Stimulated activated CD8-positive, alpha-beta memory T cell treated with anti-CD3 and anti-CD28 coated beads, Interleukin-15, amount 100 ng/mL, for 24 hours (primary cell): ENCODE data around the gene LTBP2.
"Not testable (repeated sequence)": the region's sequence is repeated elsewhere in the genome, so short reads cannot be mapped to it uniquely, and the experiment has no call there.

Source experiments
- DNase-seq: peaks from one replicate; pipeline ENCODE4 v3.0.0-alpha.2; 2020; ENCODE audit warnings: low read depth

LTBP2 gene

DNA sequence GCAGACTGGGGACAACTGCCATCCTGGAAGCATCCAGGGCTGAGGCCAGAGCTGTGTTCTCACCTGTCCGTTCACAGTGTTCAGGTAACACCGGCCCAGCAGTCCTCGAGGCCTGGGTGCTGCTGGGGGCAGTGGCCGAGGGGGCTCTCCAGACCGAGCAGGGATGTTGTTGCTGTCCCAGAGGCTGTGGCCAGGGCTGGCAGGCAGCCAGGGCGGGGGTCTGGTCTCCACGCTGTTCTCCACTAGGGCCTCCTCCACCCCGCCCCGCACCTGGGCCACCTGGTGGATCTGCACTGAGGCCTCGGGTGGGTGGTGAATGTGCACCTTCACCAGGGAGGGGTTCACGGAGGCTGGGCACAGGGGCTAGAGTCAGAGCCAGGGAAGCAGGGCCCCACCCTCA, 61.0 kb downstream of the LTBP2 start:
- no peak for DNase-seq

DNA sequence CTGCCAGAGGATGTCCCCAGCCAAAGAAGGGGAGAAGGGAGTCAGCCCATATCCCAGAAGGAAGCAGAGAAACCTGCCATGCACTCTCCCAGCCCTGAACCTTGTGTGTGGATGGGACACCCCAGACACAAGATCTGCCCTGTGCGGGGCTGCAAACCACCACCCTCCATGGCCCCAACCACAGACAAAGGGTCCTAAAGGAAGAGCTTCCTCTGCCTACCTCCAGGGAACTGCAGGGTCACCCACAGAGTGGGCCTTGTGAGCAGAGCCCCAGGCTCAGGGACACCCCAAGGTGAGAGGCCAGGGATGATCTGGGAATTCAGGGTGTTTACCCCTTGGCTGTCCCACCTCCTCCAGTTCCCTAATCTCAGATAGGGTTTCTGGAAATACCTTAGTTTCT, 62.0 kb downstream of the LTBP2 start:
- no peak for DNase-seq

DNA sequence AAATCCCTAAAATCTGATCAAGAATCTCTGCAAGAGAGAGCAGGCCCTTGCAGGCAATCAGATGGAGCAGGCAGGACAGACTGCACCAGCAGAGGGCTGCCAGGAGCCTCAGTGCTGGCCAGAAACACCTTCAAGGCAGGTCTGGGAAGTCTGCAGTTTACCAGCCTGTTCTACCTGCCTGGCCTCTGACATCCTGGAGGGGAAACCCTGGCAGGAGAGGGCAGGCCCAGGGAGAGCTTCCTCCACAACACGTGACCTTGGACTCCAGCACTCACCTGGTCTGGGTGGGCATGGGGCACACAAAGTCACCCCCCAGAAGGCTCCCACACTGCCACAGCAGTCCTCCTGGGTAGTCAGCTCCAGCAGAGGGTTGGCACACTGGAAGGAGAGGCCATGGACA, 62.4 kb downstream of the LTBP2 start:
- no peak for DNase-seq

- no peak for DNase-seq
Measured at GRCh38 chr14:74548881-74549280, 63.2 kb downstream of the LTBP2 start.

DNA sequence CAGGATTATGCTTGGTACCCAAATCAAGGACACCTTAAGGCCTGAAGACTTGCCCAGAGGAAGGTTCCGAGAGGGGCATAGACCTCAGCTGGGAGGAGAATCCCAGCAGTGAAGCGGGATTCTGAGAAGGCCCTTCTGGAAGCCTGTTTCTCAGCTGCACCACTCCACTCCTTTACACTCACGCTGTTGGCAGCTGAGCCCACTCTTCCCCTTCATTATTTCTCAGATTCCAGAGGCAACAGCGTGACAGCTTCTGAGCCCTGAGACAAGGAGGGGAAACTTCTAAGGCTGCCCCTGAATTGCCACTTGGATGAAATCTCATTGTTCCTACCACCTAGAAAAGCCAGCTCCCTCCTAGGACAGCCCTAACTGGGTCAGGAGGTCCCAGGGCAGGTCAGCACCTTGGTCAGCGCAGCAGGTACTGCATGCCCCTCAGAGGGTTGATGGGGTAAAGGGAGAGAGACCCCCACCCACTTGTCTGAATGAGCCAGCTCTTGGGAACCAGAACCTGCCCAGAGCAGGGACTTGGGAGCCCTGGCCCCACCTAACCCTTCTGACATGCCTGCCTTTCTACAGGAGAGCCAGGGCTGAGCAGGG, 64.6 kb downstream of the LTBP2 start:
- DNase-seq: no peak

- DNase-seq: no peak
Measured at GRCh38 chr14:74546416-74546815, 65.6 kb downstream of the LTBP2 start.

DNA sequence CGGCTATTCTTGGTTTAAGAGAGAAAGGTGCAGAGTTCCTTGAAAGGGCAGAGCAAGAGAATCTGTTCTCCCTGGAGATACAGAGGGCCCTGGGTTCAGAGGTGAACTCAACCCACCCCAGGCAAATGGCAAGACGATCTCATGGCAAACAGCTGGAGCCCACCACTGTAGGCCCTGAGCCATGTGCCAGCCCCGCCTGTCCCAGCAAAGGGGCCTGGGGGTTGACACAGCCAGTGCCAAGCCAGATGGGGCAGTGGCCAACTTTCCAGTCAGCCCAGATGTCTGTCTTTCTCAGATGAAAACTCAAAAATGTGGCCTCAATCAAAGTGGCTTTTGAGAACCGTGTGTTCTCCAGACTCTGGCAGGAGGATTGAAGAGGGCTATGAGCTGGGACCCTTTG, 66.7 kb downstream of the LTBP2 start:
- no peak for DNase-seq

- DNase-seq: no peak
Measured at GRCh38 chr14:74543771-74544438, 68.1 kb downstream of the LTBP2 start.

- DNase-seq: no peak
Measured at GRCh38 chr14:74542056-74542685, 69.9 kb downstream of the LTBP2 start.

- no peak for DNase-seq
Measured at GRCh38 chr14:74541225-74541624, 70.8 kb downstream of the LTBP2 start.

GRCh38 chr14:74539503-74539902, 72.5 kb downstream of the LTBP2 start:
- no peak for DNase-seq

DNA sequence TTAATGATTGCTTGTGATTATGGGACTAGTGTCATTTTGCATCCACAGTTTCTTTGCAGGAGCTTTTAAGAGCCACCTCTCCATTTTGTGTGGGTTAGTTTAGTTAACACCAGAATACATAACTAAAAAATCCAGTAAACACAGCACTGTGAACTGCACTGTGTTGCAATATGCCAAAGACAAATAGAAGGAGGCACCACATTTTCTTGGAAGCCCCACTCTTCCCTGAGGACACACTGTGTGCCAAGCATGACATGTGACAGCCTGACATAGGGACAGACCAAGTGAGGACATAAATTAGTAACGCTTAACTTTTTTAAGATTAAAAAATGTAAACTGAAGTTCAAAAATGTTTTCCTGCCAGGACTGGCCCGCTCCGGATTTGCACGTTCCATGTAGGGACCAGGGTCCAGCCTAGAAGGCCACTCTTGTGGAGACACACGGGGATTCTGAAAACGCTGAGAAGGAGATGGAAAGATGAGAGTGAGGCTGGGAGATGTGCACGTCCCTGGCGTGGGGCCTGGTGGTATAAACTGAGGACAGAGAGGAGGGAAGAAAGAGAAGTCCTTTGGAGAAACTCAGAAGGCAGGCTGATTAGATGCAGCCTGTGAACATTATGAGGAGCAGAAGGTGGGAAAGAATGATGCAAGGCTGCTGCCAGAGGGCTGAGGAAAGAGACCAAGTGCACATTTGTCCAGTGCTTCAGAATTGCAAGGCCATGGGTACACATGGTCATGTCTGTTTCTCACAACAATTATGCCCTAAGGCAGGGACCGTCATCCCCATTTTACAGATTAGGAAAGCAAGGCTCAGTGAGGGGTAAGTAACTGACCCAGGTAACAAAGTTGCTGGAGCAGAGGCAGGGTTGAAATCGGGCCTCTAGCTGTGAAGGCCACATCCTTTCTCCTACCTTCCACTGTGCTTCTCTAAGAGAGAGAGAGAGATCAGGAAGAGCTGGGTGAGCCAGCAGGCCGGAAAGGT, 73.3 kb downstream of the LTBP2 start:
- no peak for DNase-seq

- not testable (repeated sequence) for DNase-seq
Measured at GRCh38 chr14:74536336-74536735, 75.7 kb downstream of the LTBP2 start.

DNA sequence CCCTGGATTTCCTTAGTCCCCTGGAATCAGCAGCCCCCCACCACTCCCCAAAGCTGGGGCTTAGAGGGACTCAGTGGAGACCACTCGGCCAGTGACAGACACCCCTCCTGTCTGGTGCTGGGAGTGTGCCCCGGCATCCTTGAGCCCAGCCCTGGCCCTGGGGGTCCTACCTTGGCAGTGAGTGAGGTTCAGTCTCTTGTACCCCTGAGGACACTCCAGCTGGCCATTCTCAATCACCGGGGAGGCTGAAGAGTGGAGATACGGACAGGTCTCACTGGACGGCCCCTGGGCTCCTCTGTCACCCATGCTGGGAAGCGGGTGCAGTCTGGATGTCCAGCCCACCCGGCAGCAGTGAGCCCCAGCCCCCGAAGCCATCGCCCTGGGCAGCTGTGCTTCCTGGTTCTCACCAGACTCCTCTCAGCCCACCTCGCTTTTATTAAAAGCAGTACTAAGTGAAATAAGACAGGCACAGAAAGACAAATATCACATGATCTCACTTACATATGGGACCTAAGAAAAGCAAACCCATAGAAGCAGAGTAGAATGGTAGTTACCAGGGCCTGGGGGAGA, 76.2 kb downstream of the LTBP2 start:
- DNase-seq: no peak

- DNase-seq: no peak
Measured at GRCh38 chr14:74533576-74533975, 78.5 kb downstream of the LTBP2 start.

DNA sequence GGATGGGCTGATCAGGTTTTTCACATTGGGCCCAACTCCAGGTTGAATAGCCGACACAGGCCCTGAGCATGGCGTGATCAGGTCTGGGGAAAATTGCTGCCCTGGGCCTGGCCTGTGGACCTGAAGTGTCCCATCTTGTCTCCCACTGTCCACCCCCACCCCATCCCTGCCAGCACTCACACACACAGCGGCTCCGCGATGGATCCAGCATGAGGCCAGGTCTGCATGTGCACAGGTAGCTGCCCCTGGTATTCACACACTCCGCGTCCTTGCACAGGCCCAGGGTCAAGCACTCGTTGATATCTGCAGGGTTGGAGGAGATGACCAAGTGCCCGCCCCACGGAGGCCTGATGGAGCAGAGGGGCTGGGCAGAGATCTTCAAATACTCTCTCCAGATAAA, 79.8 kb downstream of the LTBP2 start:
- DNase-seq: no peak

- no peak for DNase-seq
Measured at GRCh38 chr14:74531467-74531866, 80.6 kb downstream of the LTBP2 start.

GRCh38 chr14:74531006-74531405, 81.0 kb downstream of the LTBP2 start:
- no peak for DNase-seq

DNA sequence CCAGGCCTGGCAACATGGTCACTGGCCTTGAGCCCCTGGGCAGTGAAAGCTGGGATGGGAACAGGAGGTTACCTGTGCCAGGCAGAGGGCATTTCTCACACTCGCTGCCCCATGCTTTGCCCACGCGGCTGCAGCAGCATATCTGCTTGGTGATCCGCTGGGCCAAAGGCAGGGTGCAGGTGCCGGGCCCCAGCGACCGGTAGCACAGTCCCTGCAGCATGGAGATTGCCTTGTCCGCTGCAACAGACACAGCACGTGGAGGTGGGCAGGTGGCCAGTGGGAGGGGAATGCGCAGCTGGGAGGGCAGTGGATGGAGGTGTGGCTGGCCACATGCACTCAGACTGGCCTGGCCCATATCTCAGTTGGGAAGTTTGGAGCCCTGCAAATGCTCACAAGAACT, 83.2 kb downstream of the LTBP2 start:
- no peak for DNase-seq

DNA sequence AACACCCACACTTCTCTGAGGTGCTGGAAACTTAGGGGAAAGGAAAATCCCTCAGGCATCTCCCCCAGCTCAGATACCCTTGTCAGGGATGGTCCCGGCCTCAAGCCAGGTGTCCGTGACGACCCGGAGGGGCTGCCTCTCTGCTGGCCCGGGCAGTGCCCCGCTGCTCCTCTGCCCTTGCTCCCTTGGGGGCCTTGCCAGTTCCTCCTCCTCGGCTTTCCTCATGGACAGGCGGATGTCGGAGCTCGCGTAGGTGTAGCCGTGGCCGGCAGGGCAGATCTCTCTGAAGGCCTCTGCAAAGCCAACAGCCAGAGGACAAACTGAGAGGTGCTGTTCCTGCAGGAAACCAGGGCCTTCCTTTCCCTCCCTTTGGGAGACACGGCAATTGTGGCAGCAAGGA, 83.6 kb downstream of the LTBP2 start:
- DNase-seq: no peak

DNA sequence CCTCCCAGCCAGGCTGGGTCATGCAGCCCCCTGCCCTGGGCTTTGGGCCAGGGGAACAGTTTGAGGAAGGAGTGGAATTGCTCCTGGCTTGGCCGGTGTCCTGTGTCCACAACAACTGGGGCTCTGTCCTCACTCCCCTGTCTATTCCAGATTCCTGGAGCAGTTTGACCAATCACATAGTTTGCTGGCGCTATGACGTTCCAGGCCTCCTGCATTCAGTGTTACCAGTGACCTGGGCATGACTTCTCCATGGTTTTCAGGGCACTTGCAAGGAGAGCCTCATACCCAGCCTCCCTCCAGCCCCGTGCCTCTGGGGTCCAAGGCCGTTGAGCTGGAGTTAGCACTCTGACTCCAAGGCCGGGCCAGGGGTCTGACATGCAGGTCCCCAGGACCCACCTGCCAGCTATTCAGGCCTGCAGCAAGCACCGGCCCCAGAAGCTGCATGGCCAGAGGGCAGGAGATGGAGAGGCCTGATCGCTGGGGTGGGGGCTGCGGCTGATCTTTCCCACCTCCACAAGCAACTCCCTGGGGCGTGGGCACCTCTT, 84.2 kb downstream of the LTBP2 start:
- no peak for DNase-seq
